ENCODE results near the gene FGF14.

DNA sequence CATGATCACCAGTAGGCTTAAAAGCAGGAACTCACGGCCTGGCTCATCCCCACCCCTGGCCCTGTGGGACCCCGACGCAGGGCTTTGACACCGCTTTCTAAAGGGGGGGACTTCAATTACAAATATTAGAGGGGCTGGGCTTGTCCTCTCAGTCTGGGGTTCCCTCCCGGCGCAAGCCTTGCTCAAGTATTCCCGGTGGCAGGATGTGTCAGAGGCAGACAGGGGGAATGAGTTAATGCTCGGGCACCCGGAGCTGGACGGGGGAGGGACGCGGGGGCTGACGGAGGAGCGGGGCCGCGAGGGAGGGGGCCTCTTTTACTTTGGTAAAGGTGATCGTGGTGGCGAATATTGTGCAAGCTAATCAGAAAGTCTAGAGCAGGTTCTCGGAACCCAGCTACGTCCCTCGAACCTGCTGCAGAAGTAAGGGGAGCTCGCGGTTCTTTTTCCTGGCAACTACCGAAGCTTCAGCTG lies 1.1 kb downstream of the FGF14 start:
- no peak for TF ChIP-seq CTCF (IDR thresholded peaks at IDR 0.05; ENCODE audit: insufficient read depth, low read depth, low read length)
- TF ChIP-seq EZH2 (IDR thresholded peaks at IDR 0.05; ENCODE audit: insufficient read depth, low read length), result no peak

All from astrocyte (in vitro differentiated cells and primary cell).